Lower lobe of right lung (tissue), 2 donors: ENCODE results near the gene HIBCH. TPM values are rescaled to one million over a fixed set of nuclear protein-coding genes. Genes with fewer than 3 reads are reported as not detected.

Source experiments
- ATAC-seq, 2 donors: fragments of 200-7000 bp; cut with Tn5 transposase; one replicate each; pipeline ENCODE4 v1.9.1; 2020 to 2022; ENCODE audit warnings: mild to moderate bottlenecking in 2 of 2, moderate library complexity in 2 of 2
- DNase-seq: peaks from one replicate; pipeline ENCODE4 v3.0.0-alpha.2; 2020
- H3K27ac ChIP-seq: fragments of 200-600 bp; one replicate; pipeline ENCODE4 v1.8.0; 2022
- H3K27me3 ChIP-seq: fragments of 200-600 bp; one replicate; pipeline ENCODE4 v1.8.0; 2022; ENCODE audit warnings: low read depth
- H3K36me3 ChIP-seq: fragments of 200-600 bp; one replicate; pipeline ENCODE4 v1.8.0; 2022; ENCODE audit warnings: mild to moderate bottlenecking
- H3K4me1 ChIP-seq: fragments of 200-600 bp; one replicate; pipeline ENCODE4 v1.8.0; 2022
- H3K4me3 ChIP-seq: fragments of 200-600 bp; one replicate; pipeline ENCODE4 v1.8.0; 2022; ENCODE audit warnings: mild to moderate bottlenecking
- H3K9me3 ChIP-seq: fragments of 200-600 bp; one replicate; pipeline ENCODE4 v1.8.0; 2022
- CTCF ChIP-seq: fragments of 200-600 bp; IDR thresholded peaks from one replicate; pipeline ENCODE4 v1.8.0; 2022; ENCODE audit warnings: antibody characterized with exemption, mild to moderate bottlenecking
- intact Hi-C: fragments of 100-400 bp; cut with DNase I; formaldehyde crosslinking; loops from one replicate; pipeline ENCODE4 v1.11.0; 2022
- total RNA-seq: library from RNA; stranded (reverse); fragmentation: NEBNext Ultra II Directional; extraction: Animal tissue kit (Norgen Biotek cat#: 25700); gene quantifications from one replicate; pipeline ENCODE4 v1.2.1, GENCODE V29; 2021
- donor health status: DM: no; HTN: yes; CAD: no; lungs with severe emphysema.

HIBCH gene
- total RNA-seq, 1 donor from 2014 or later = 24.3 TPM

- H3K36me3 ChIP-seq = peaks cover 20% of the 10 kb centered on the region
- no peaks in the 10 kb centered on the region for H3K27me3 ChIP-seq
- ATAC-seq (no peak), DNase-seq (no peak)
- TF ChIP-seq CTCF = no peak
- H3K9me3 ChIP-seq = no peaks in the 10 kb centered on the region
- intact Hi-C loops = no loop called here
- H3K4me3 ChIP-seq = no peak overlapping the region
- H3K27ac ChIP-seq = no peak overlapping the region
- no peaks in the 10 kb centered on the region for H3K4me1 ChIP-seq
These were observed 98.2 kb downstream of the HIBCH start for GRCh38 chr2:190221429-190221828.

GRCh38 chr2:190219186-190219585 is 100.4 kb downstream of the HIBCH start:
- no peak for DNase-seq

GRCh38 chr2:190217616-190218015 is 102.0 kb downstream of the HIBCH start:
- no peaks in the 10 kb centered on the region for H3K9me3 ChIP-seq
- H3K27me3 ChIP-seq = no peaks in the 10 kb centered on the region
- H3K4me3 ChIP-seq = no peak overlapping the region
- DNase-seq (no peak), ATAC-seq (no peak)
- intact Hi-C loops = no loop called here
- H3K4me1 ChIP-seq = no peaks in the 10 kb centered on the region
- H3K36me3 ChIP-seq = peaks cover 15% of the 10 kb centered on the region
- H3K27ac ChIP-seq = no peak overlapping the region
- TF ChIP-seq CTCF = no peak

More at GRCh38 chr2:190219186-190219585, 100.4 kb downstream of the HIBCH start:
- Histone ChIP-seq H3K36me3 (peaks cover 20% of the 10 kb centered on the region), H3K27ac (no peak overlapping the region), H3K4me3 (no peak overlapping the region), H3K4me1 (no peaks in the 10 kb centered on the region), H3K27me3 (no peaks in the 10 kb centered on the region), H3K9me3 (no peaks in the 10 kb centered on the region)
- intact Hi-C loops = no loop called here
- no peak for ATAC-seq
- TF ChIP-seq CTCF = no peak

GRCh38 chr2:190216829-190217228 is 102.8 kb downstream of the HIBCH start:
- H3K27ac ChIP-seq = no peak overlapping the region
- no peak overlapping the region for H3K4me3 ChIP-seq
- no peak for ATAC-seq
- H3K36me3 ChIP-seq = peaks cover 22% of the 10 kb centered on the region
- no peak for DNase-seq
- H3K9me3 ChIP-seq = no peaks in the 10 kb centered on the region
- H3K4me1 ChIP-seq = no peaks in the 10 kb centered on the region
- no peak for TF ChIP-seq CTCF
- H3K27me3 ChIP-seq = no peaks in the 10 kb centered on the region
- intact Hi-C loops = no loop called here

- Histone ChIP-seq H3K36me3 (peaks cover 22% of the 10 kb centered on the region), H3K27me3 (no peaks in the 10 kb centered on the region), H3K9me3 (no peaks in the 10 kb centered on the region), H3K4me1 (no peaks in the 10 kb centered on the region), H3K4me3 (no peak overlapping the region), H3K27ac (no peak overlapping the region)
- intact Hi-C loops = no loop called here
- TF ChIP-seq CTCF = no peak
- ATAC-seq (no peak), DNase-seq (no peak)
These were observed 104.0 kb downstream of the HIBCH start for GRCh38 chr2:190215620-190216019.
